ENCODE data around the gene DYNC1LI1. TPM values are rescaled to one million over a fixed set of nuclear protein-coding genes. Genes with fewer than 3 reads are reported as not detected.

DYNC1LI1 gene
- total RNA-seq, 1 experiment from 2014 or later, result 56.2 TPM

DNA sequence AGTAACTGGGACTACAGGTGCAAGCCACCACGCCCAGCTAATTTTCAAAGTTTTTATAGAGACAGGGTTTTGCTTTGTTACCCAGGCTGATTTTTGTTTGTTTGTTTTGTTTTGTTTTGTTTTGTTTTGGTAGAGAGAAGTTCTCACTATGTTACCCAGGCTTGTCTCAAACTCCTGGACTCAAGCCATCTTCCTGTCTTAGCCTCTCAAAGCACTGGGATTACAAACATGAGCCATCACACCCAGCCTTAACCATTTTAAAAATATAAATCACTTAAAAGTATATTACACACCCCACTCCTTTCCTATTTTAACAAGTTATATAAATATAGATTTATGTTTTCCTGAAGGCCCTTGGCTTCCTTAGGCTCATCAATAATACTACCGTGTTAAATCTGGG, 6.5 kb upstream of the DYNC1LI1 start:
- H3K27me3 ChIP-seq (ENCODE audit: insufficient read depth, low read length), result no peaks in the 10 kb centered on the region
- Mint-ChIP-seq H3K4me3 (no peak overlapping the region), H3K9me3 (no peaks in the 10 kb centered on the region), H3K4me1 (peaks cover 8% of the 10 kb centered on the region in 2 experiments), H3K36me3 (ENCODE audit: insufficient read depth in 1 of 3, low read depth in 3 of 3) (no peaks in the 10 kb centered on the region), H3K27ac (no peak overlapping the region), H3K27me3 (ENCODE audit: low read depth) (no peaks in the 10 kb centered on the region)
- no peak overlapping the region for H2BK12ac ChIP-seq (ENCODE audit: insufficient read length, low read depth, low read length)
- H2BK15ac ChIP-seq (ENCODE audit: low read depth, low read length), result no peak overlapping the region
- no peak overlapping the region for H3T11ph ChIP-seq (ENCODE audit: low read length)
- H3K23ac ChIP-seq (ENCODE audit: insufficient read length, low read depth, low read length), result no peak overlapping the region
- no peak overlapping the region for H3K4ac ChIP-seq (ENCODE audit: low read depth, low read length)
- no peak overlapping the region for H4K8ac ChIP-seq (replicated peaks; ENCODE audit: insufficient read length, low read depth, low read length)
- H2BK120ac ChIP-seq (ENCODE audit: low read depth, low read length, poor library complexity, severe bottlenecking), result no peak overlapping the region
- no peak overlapping the region for H2BK20ac ChIP-seq (ENCODE audit: low read depth, low read length, poor library complexity, severe bottlenecking)
- H3K27ac ChIP-seq (ENCODE audit: insufficient read length, low read depth, low read length), result no peak overlapping the region
- no peaks in the 10 kb centered on the region for H3K79me2 ChIP-seq (ENCODE audit: insufficient read depth, low read length)
- H3K79me1 ChIP-seq (ENCODE audit: insufficient read depth, low read depth, low read length, poor library complexity, severe bottlenecking), result no peaks in the 10 kb centered on the region
- H2AK5ac ChIP-seq (ENCODE audit: insufficient read length, low read length), result no peak overlapping the region
- WGBS (ENCODE audit: extremely low coverage, insufficient read length, low lambda C conversion rate), result no CpG with 5 or more reads among the region's 2 CpGs
- no peaks in the 10 kb centered on the region for H3K9me3 ChIP-seq (ENCODE audit: control insufficient read depth, low read depth, low read length)
- H3K4me1 ChIP-seq (ENCODE audit: insufficient read depth, low read length), result no peaks in the 10 kb centered on the region
- no peak overlapping the region for H3K9ac ChIP-seq (ENCODE audit: extremely low read depth, insufficient read length, low read length)
- no peak overlapping the region for H3K4me2 ChIP-seq (ENCODE audit: insufficient read depth, insufficient read length, low read length)
- no peak overlapping the region for H3K56ac ChIP-seq (ENCODE audit: insufficient read length, low read depth, low read length)
- H3K18ac ChIP-seq (ENCODE audit: insufficient read length, low read depth, low read length), result no peak overlapping the region
- no peak overlapping the region for H4K91ac ChIP-seq (ENCODE audit: insufficient read length, low read depth, low read length)
- no peak overlapping the region for H4K5ac ChIP-seq (ENCODE audit: insufficient read length, low read depth, low read length)
- H3K23me2 ChIP-seq (ENCODE audit: insufficient read length, low read depth, low read length, poor library complexity, severe bottlenecking), result no peaks in the 10 kb centered on the region
- DNase-seq, result no peak
- no peak overlapping the region for H2BK5ac ChIP-seq (ENCODE audit: insufficient read length, low read length)
- no peak overlapping the region for H2AFZ ChIP-seq (ENCODE audit: low read length)
- H3K14ac ChIP-seq (ENCODE audit: insufficient read depth, low read length), result no peak overlapping the region
- H4K20me1 ChIP-seq (ENCODE audit: control insufficient read depth, insufficient read depth, insufficient read length), result no peaks in the 10 kb centered on the region
- TF ChIP-seq, protein P1, sequence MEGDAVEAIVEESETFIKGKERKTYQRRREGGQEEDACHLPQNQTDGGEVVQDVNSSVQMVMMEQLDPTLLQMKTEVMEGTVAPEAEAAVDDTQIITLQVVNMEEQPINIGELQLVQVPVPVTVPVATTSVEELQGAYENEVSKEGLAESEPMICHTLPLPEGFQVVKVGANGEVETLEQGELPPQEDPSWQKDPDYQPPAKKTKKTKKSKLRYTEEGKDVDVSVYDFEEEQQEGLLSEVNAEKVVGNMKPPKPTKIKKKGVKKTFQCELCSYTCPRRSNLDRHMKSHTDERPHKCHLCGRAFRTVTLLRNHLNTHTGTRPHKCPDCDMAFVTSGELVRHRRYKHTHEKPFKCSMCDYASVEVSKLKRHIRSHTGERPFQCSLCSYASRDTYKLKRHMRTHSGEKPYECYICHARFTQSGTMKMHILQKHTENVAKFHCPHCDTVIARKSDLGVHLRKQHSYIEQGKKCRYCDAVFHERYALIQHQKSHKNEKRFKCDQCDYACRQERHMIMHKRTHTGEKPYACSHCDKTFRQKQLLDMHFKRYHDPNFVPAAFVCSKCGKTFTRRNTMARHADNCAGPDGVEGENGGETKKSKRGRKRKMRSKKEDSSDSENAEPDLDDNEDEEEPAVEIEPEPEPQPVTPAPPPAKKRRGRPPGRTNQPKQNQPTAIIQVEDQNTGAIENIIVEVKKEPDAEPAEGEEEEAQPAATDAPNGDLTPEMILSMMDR (conservative IDR thresholded peaks at IDR 0.05), result no peak

Data from H9 (cell line).